SK-N-SH (cell line): ENCODE measurements around the gene ZC3H18.

Source experiments
- CHD2 ChIP-seq: fragments of 150-350 bp; IDR thresholded peaks from 2 replicates; pipeline ENCODE4 v1.6.1; 2018; ENCODE audit warnings: low read length; ENCODE audit not compliant: partially characterized antibody
- CTCF ChIP-seq: fragments of 200-600 bp; sonication (generic); IDR thresholded peaks from 2 replicates; pipeline ENCODE4 v1.6.1; 2017; ENCODE audit warnings: antibody characterized with exemption, mild to moderate bottlenecking, moderate library complexity
- EZH2phosphoT487 ChIP-seq: fragments of 200-600 bp; sonication (generic); IDR thresholded peaks from 2 replicates; pipeline ENCODE4 v1.6.1; 2017; ENCODE audit warnings: low read depth, mixed run types, mild to moderate bottlenecking, antibody characterized with exemption, moderate library complexity, borderline replicate concordance
- FOSL2 ChIP-seq: IDR thresholded peaks from 2 replicates; pipeline ENCODE4 v1.4.0; 2012; ENCODE audit warnings: low read depth, mild to moderate bottlenecking, moderate library complexity, borderline replicate concordance
- GABPA ChIP-seq: IDR thresholded peaks from 2 replicates; pipeline ENCODE4 v1.4.0; 2012; ENCODE audit warnings: low read depth, mild to moderate bottlenecking
- JUND ChIP-seq: IDR thresholded peaks from 2 replicates; pipeline ENCODE4 v1.4.0; 2012
- MAX ChIP-seq: IDR thresholded peaks from 2 replicates; pipeline ENCODE4 v1.4.0; 2012; ENCODE audit warnings: low read depth
- POLR2AphosphoS5 ChIP-seq: IDR thresholded peaks from 2 replicates; pipeline ENCODE4 v1.6.1; 2012; ENCODE audit warnings: low read depth, low read length
- RAD21 ChIP-seq: IDR thresholded peaks from 2 replicates; pipeline ENCODE4 v1.6.1; 2012; ENCODE audit warnings: mild to moderate bottlenecking, low read length
- RFX5 ChIP-seq: IDR thresholded peaks from 2 replicates; pipeline ENCODE4 v1.6.1; 2012; ENCODE audit warnings: mild to moderate bottlenecking, improper control_type of control experiment, low read length
- SIN3A ChIP-seq: IDR thresholded peaks from 2 replicates; pipeline ENCODE4 v1.6.1; 2012; ENCODE audit warnings: low read depth, mild to moderate bottlenecking, low read length, moderate library complexity, borderline replicate concordance
- TF ChIP-seq, protein P1 (sequence below): IDR thresholded peaks from 2 replicates; pipeline ENCODE4 v1.4.0; 2012; ENCODE audit warnings: low read depth, borderline replicate concordance

GRCh38 chr16:88595921-88596320, 25.7 kb downstream of the ZC3H18 start:
- TF ChIP-seq MAX = no peak
- TF ChIP-seq EZH2phosphoT487 = no peak
- TF ChIP-seq CTCF = no peak
- TF ChIP-seq CHD2 = no peak
- no peak for TF ChIP-seq RFX5
- TF ChIP-seq POLR2AphosphoS5 = no peak
- no peak for TF ChIP-seq RAD21
- no peak for TF ChIP-seq SIN3A
- no peak for TF ChIP-seq JUND
- no peak for TF ChIP-seq FOSL2
- TF ChIP-seq, protein P1, sequence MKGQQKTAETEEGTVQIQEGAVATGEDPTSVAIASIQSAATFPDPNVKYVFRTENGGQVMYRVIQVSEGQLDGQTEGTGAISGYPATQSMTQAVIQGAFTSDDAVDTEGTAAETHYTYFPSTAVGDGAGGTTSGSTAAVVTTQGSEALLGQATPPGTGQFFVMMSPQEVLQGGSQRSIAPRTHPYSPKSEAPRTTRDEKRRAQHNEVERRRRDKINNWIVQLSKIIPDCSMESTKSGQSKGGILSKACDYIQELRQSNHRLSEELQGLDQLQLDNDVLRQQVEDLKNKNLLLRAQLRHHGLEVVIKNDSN = no peak
- no peak for TF ChIP-seq GABPA
